ENCODE results near the gene TMEM218.

Gene TMEM218

GRCh38 chr11:125111343-125112207 is at the start of gene TMEM218:
TMEM218 (minus strand) TSS chr11:125111626; CDS start chr11:125102241, 9,385 bp downstream.
- DNase-seq = peak; percentile 99

- no peak for DNase-seq
These were observed 46.7 kb upstream of the TMEM218 start for GRCh38 chr11:125157953-125158680.

- DNase-seq = no peak
These were observed 45.8 kb upstream of the TMEM218 start for GRCh38 chr11:125157118-125157733.

- DNase-seq = no peak
These were observed 45.1 kb upstream of the TMEM218 start for GRCh38 chr11:125156346-125157117.

- DNase-seq = no peak
These were observed 44.3 kb upstream of the TMEM218 start for GRCh38 chr11:125155767-125156166.

- DNase-seq = no peak
These were observed 43.6 kb upstream of the TMEM218 start for GRCh38 chr11:125155100-125155444.

GRCh38 chr11:125154378-125155099 is 43.1 kb upstream of the TMEM218 start:
- no peak for DNase-seq

GRCh38 chr11:125153837-125154236 is 42.4 kb upstream of the TMEM218 start:
- DNase-seq = no peak

- DNase-seq = no peak
These were observed 37.3 kb upstream of the TMEM218 start for GRCh38 chr11:125148743-125149142.

- DNase-seq = no peak
These were observed 36.6 kb upstream of the TMEM218 start for GRCh38 chr11:125148011-125148410.

- DNase-seq = no peak
These were observed 35.9 kb upstream of the TMEM218 start for GRCh38 chr11:125147280-125147679.

- DNase-seq = no peak
These were observed 34.8 kb upstream of the TMEM218 start for GRCh38 chr11:125146232-125146631.

GRCh38 chr11:125141686-125142535 is 30.5 kb upstream of the TMEM218 start:
- DNase-seq = peak; percentile 43

- DNase-seq = no peak
These were observed 29.8 kb upstream of the TMEM218 start for GRCh38 chr11:125141178-125141577.

GRCh38 chr11:125140233-125140632 is 28.8 kb upstream of the TMEM218 start:
- no peak for DNase-seq

- DNase-seq = no peak
These were observed 28.4 kb upstream of the TMEM218 start for GRCh38 chr11:125139778-125140177.

- DNase-seq = no peak
These were observed 27.5 kb upstream of the TMEM218 start for GRCh38 chr11:125138966-125139365.

GRCh38 chr11:125136001-125136400 is 24.6 kb upstream of the TMEM218 start:
- DNase-seq = no peak

- peak; percentile 82 for DNase-seq
These were observed 21.2 kb upstream of the TMEM218 start for GRCh38 chr11:125132596-125132995.

- peak; percentile 43 for DNase-seq
These were observed 20.6 kb upstream of the TMEM218 start for GRCh38 chr11:125132071-125132470.

- DNase-seq = no peak
These were observed 18.0 kb upstream of the TMEM218 start for GRCh38 chr11:125129316-125129993.
